Activated T-cell treated with anti-CD3 and anti-CD28 coated beads, Interleukin-2, amount 50 U/mL, for 4 hours (primary cell): ENCODE data around the gene LIPH. TPM values are rescaled to one million over a fixed set of nuclear protein-coding genes. Genes with fewer than 3 reads are reported as not detected.
"Not testable (repeated sequence)": the region's sequence is repeated elsewhere in the genome, so short reads cannot be mapped to it uniquely, and the experiment has no call there.

ENCODE experiments used
- ATAC-seq, 2 donors: fragments of 200-7000 bp; cut with Tn5 transposase; one replicate each; pipeline ENCODE4 v1.10.0; 2021
- DNase-seq: peaks from one replicate; pipeline ENCODE4 v3.0.0-alpha.2; 2020
- H3K27me3 Mint-ChIP-seq: one replicate; pipeline ENCODE4 v1.8.0; 2021; ENCODE audit warnings: low read depth, mixed read lengths
- H3K36me3 Mint-ChIP-seq: one replicate; pipeline ENCODE4 v1.8.0; 2022; ENCODE audit warnings: mixed read lengths; ENCODE audit not compliant: insufficient read depth
- H3K4me1 Mint-ChIP-seq: one replicate; pipeline ENCODE4 v1.8.0; 2021; ENCODE audit warnings: low read depth, mixed read lengths
- H3K4me3 Mint-ChIP-seq: one replicate; pipeline ENCODE4 v1.8.0; 2021; ENCODE audit warnings: mild to moderate bottlenecking, moderate library complexity, mixed read lengths
- H3K9me3 Mint-ChIP-seq: one replicate; pipeline ENCODE4 v1.8.0; 2021; ENCODE audit warnings: mixed read lengths
- total RNA-seq, 3 donors: library from RNA; stranded (reverse); gene quantifications; one replicate each; pipeline ENCODE4 v1.2.1, GENCODE V29; 2021

LIPH gene
- total RNA-seq, 3 donors from 2014 or later, result 0.05 to 0.13 TPM; not detected in 1

DNA sequence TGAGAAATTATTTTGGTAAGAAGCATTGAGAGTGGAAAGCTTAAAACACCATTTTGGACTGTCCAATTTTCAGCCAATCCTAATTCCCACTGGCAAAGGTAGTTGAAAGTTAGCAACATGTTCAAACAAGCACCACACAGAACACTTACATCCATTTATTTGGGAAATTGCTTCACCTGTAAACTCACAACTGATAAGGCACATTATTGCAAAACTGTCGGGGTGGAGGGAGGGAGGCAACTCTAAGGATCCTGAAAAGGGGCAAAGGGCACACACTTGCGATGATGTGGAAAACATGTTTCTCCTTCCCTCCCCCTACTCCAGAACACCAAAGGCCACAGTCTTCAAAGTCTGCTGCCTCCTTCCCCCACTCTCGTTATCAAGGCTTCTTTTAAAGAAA is 62.9 kb downstream of the LIPH start:
- Mint-ChIP-seq H3K9me3 (no peaks in the 10 kb centered on the region), H3K36me3 (peaks cover 46% of the 10 kb centered on the region), H3K4me1 (peaks cover 3% of the 10 kb centered on the region), H3K4me3 (no peak overlapping the region), H3K27me3 (no peaks in the 10 kb centered on the region)
- DNase-seq, result no peak
- ATAC-seq, result no peak

DNA sequence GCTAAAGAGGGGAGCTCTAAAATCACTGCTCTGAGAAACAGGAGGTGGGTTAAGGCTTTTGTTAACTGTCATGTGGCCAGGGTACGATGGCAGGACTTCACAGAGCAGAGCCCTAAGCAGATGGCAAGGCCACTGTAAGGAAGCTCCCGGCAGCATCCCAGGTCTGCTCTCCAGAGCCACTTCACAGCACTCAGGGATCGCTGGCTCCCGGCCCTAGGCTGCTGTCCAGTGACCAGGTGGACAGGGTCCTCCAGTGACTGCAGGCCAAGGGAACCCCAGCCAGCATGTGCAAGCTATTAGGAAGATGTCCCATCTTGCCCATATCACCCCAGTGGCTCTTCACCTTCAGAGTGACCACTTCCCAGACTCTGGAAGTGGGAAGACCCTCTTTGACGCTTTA is 63.9 kb downstream of the LIPH start:
- H3K4me3 Mint-ChIP-seq, result no peak overlapping the region
- peaks cover 41% of the 10 kb centered on the region for H3K36me3 Mint-ChIP-seq
- H3K27me3 Mint-ChIP-seq, result no peaks in the 10 kb centered on the region
- DNase-seq, result no peak
- no peaks in the 10 kb centered on the region for H3K9me3 Mint-ChIP-seq
- ATAC-seq, result no peak
- H3K4me1 Mint-ChIP-seq, result peaks cover 3% of the 10 kb centered on the region

DNA sequence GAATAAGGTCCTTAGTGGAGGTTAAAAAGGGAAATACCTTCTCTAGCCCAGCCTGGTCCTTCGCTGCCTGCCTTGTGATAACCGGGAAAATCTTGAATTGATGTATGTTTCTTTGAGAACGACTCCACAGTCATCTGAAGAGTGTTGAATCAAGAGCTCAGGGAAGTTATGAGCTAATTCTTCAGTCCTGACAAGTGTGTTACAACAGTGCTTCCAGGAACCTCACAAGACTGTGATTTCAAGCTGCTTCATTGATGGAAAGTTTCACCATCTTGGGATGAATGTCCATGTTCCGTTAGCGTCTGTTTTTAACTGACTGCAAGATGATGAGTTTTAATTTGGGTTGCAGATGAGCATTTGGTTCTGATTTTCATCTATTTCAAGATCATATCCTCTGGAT is 66.0 kb downstream of the LIPH start:
- Mint-ChIP-seq H3K27me3 (no peaks in the 10 kb centered on the region), H3K36me3 (peaks cover 48% of the 10 kb centered on the region), H3K9me3 (no peaks in the 10 kb centered on the region), H3K4me1 (peaks cover 9% of the 10 kb centered on the region), H3K4me3 (no peak overlapping the region)
- DNase-seq, result no peak
- ATAC-seq, result no peak

DNA sequence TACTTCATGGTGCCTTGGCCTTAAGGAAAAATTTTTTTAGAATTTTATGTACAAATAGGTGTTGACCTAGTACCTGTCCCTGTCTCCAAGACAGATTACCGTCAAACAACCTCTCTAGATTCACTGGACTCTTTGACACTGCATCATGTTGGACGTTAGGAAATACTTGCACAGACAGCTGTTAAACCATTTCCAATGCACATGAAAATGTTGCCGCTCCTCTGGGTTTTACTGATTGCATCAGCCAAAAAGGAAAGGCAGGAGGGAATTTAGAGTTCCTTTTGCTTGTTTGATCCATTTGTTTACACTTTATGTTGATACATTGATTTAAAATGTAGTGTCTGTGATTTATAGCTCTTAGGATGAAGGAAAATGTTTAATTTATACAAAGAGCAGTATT is 68.1 kb downstream of the LIPH start:
- Mint-ChIP-seq H3K4me3 (no peak overlapping the region), H3K9me3 (no peaks in the 10 kb centered on the region), H3K36me3 (peaks cover 49% of the 10 kb centered on the region), H3K4me1 (peaks cover 9% of the 10 kb centered on the region), H3K27me3 (no peaks in the 10 kb centered on the region)
- ATAC-seq, result no peak
- DNase-seq, result no peak

DNA sequence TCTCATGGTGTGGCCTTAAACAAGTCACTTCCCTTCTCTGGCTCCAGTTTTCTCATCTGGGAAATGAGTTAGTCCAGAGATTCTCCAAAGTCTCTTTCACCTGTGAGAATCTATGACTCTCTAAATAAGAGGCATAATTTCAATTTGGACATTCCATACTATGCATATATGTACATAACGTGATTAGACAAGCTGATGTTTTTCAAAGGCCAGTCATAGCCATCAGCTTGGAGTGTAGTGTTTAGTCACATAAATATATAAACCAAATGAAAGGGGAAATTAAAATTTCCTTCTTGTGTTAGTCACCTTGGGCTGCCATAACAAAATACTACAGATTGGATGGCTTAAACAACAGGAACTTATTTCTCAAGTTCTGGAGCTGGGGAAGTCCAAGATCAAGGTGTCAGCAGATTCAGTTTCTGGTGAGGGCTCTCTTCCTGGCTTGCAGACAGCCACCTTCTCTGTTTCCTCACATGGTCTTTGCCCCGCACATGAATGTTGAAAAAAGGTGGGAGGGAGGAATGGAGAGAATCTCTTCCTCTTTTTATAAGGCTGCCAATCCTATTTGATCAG is 72.9 kb downstream of the LIPH start:
- no peaks in the 10 kb centered on the region for H3K9me3 Mint-ChIP-seq

DNA sequence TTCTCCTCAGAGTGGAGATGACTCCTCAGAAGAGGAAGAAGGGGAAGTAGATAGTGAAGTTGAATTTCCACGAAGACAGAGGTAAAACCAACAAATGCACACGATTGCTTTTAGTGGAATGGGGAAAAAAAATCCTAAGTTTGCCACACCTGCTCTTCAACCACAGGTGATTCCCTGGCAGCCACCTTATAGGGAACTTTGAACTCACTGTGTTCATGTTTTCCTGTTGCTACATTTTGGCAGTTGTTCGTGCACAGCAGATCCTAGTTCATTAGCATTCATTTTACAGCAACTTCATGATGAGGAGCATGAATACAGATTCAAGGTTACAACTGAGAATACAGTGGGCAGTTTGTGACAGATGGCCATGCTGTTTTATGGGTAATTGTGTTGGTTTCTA is 75.1 kb downstream of the LIPH start:
- H3K4me3 Mint-ChIP-seq, result no peak overlapping the region
- no peaks in the 10 kb centered on the region for H3K4me1 Mint-ChIP-seq
- H3K27me3 Mint-ChIP-seq, result no peaks in the 10 kb centered on the region
- DNase-seq, result no peak
- peaks cover 36% of the 10 kb centered on the region for H3K36me3 Mint-ChIP-seq
- no peak for ATAC-seq
- H3K9me3 Mint-ChIP-seq, result no peaks in the 10 kb centered on the region

More for the DNA sequence above, 72.9 kb downstream of the LIPH start:
- Mint-ChIP-seq H3K27me3 (no peaks in the 10 kb centered on the region), H3K4me3 (no peak overlapping the region), H3K4me1 (peaks cover 9% of the 10 kb centered on the region), H3K36me3 (peaks cover 38% of the 10 kb centered on the region)
- DNase-seq, result no peak
- ATAC-seq, result no peak

DNA sequence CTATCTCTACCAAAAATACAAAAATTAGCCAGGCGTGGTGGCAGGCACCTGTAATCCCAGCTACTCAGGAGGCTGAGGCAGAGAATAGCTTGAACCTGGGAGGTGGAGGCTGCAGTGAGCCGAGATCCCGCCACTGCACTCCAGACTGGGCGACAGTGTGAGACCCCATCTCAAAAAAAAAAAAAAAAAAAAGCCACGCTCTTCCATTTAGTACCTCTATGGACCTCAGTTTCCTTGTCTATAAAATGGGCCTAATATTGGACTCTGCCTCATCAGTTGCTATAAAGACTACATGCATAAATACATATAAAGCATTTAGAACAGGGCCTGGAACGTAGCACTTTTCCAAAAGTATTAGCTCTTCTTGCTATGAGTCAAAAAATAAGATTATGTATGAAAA is 77.5 kb downstream of the LIPH start:
- not testable (repeated sequence) for H3K27me3 Mint-ChIP-seq, H3K4me3 Mint-ChIP-seq, DNase-seq, ATAC-seq, H3K4me1 Mint-ChIP-seq, H3K9me3 Mint-ChIP-seq
- H3K36me3 Mint-ChIP-seq, result peaks cover 21% of the 10 kb centered on the region

DNA sequence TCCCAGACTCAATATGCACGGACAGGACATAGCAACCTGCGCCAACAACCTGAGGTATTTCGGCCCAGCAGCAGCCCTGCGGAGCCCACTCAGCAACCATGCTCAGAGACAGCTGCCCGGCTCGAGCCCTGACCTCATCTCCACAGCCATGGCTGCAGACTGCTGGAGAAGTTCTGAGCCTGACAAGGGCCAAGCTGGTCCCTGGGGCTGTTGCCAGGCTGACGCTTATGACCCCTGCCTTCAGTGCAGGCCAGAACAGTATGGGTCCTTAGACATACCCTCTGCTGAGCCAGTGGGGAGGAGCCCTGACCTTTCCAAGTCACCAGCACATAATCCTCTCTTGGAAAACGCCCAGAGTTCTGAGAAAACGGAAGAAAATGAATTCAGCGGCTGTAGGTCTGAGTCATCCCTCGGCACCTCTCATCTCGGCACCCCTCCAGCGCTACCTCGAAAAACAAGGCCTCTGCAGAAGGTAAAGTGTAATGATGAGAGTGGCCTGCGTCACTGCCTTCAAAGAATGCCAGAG is 79.0 kb downstream of the LIPH start:
- Mint-ChIP-seq H3K4me3 (no peak overlapping the region), H3K9me3 (no peaks in the 10 kb centered on the region), H3K4me1 (no peaks in the 10 kb centered on the region), H3K36me3 (peaks cover 19% of the 10 kb centered on the region), H3K27me3 (no peaks in the 10 kb centered on the region)
- DNase-seq (no peak), ATAC-seq (no peak)

DNA sequence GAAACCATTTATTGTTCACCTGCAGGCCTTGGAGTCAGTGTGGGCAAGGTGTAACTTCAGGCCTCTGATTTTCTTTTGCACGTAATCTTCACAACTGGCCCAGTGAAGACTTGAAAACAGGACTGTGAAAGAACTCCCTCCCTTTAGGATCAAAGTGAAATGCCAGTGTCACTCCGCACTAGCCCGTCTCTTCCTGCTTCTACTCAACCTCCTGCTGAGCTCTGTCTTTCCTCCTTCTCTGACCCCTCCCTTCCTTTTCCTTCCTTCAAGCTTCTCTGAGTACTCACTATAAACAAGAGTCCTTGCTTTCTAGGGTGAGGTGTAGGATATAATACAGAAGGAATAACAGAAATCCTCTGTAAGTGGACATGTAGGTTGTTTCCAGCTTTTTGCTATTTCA is 82.1 kb downstream of the LIPH start:
- Mint-ChIP-seq H3K36me3 (peaks cover 16% of the 10 kb centered on the region), H3K9me3 (no peaks in the 10 kb centered on the region), H3K4me1 (no peaks in the 10 kb centered on the region), H3K4me3 (no peak overlapping the region), H3K27me3 (no peaks in the 10 kb centered on the region)
- ATAC-seq, result no peak
- DNase-seq, result no peak

DNA sequence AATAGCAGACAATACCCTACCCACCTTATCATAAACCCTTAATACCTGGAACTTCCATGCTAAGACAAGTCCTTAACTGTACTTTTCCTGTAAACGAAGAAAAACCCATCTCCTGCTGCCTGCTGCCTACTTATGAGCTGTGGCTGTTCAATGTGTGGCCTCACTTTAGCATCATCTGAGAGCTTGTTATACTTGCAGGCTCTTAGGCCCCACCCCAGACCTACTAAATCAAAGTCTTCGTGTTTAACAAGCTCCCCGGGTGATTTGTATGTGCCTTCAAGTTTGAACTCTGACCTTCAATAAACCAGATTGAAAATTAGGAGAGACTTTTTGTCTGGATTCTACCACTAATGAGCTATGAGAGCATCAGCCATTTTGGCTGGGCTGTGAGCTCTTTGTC is 82.8 kb downstream of the LIPH start:
- Mint-ChIP-seq H3K4me3 (no peak overlapping the region), H3K36me3 (peaks cover 13% of the 10 kb centered on the region), H3K4me1 (no peaks in the 10 kb centered on the region), H3K27me3 (no peaks in the 10 kb centered on the region), H3K9me3 (no peaks in the 10 kb centered on the region)
- DNase-seq, result no peak
- no peak for ATAC-seq

DNA sequence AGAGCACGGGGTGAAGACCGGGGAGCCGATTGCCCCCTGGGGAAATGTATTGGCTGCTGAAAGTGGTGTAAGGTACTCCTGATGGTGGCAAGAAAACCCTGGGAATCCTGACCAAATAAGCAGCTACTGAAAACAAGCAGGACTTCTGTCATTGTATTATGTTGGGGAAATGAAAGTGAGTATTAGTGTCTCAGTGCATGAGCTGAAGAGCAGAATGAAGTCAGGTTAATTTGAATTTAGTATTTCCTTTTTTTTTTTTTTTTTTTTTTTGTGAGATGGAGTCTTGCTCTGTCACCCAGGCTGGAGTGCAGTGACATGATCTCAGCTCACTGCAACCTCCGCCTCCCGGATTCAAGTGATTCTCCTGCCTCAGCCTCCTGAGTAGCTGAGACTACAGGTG is 86.3 kb downstream of the LIPH start:
- H3K36me3 Mint-ChIP-seq, H3K9me3 Mint-ChIP-seq, ATAC-seq, DNase-seq, H3K4me1 Mint-ChIP-seq, H3K4me3 Mint-ChIP-seq, H3K27me3 Mint-ChIP-seq: not testable (repeated sequence)

DNA sequence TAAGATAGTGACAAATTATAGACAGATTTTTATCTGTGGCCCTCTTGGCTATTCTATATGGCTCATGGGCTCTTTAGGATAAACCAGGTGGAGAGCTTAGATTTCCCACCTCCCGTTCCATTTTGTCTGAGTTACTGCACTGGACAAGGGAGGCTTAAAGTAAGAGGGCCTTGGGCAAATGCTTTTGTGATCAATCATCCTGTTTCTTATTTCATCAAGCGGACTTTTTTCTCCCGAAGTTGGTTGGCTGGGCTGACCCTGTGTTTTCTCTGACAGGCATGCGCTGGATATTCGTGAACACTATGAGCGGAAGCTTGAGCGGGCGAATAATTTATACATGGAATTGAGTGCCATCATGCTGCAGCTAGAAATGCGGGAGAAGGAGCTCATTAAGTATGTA is 86.9 kb downstream of the LIPH start:
- Mint-ChIP-seq H3K4me1 (no peaks in the 10 kb centered on the region), H3K36me3 (peaks cover 4% of the 10 kb centered on the region), H3K4me3 (no peak overlapping the region), H3K9me3 (no peaks in the 10 kb centered on the region), H3K27me3 (no peaks in the 10 kb centered on the region)
- ATAC-seq, result no peak
- DNase-seq, result no peak

DNA sequence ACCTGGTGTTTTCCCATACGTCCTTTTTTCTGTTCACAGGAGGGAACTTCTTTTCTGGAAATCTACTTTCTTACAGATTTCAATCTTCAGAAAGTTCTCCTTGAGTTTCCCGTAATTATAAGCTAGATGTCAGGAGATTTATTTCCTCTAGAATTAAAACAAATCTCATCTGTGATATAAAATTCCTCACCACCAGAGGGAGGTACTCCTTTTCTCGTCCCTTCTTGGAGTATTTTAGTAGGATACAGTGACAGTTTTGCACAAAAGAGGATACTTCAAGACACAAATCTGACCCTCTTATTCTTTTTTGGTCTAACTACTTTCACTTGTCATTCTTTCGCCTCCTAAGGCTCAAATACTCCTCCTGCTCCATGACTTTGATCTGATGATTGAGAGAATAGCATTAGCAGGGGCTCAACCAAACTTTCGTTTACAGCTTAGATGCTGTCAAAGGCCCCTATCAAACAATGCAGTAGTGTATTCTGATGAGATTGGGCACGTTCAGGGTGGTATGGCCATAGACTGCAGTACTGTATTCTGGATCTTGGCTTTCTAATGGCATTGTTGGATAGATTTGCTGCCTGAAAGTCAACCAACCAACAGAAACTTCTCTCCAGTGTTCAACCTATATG is 91.6 kb downstream of the LIPH start:
- no peak for ATAC-seq
- no peaks in the 10 kb centered on the region for H3K9me3 Mint-ChIP-seq

DNA sequence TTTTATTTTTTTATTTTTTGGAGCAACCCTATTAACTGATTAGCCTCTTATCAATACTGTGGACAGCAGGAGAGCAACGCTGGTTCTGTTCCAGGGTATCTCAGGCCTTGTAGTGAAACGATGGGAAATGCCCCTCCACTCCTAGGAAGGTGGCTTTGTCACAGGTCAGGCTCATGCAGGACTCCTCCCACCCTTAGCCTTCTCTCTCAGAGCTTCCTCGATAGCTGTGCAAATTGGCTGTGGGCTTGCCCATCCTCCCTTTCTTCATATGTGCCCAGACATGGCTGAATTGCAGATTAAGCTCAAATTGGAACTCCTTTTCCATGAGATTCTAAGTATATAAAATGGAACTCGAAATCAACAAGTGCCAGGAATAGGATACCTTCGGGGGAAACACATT is 92.1 kb downstream of the LIPH start:
- ATAC-seq (no peak), DNase-seq (no peak)
- H3K36me3 Mint-ChIP-seq, result no peaks in the 10 kb centered on the region
- H3K4me1 Mint-ChIP-seq, result no peaks in the 10 kb centered on the region
- no peaks in the 10 kb centered on the region for H3K9me3 Mint-ChIP-seq
- H3K4me3 Mint-ChIP-seq, result no peak overlapping the region
- H3K27me3 Mint-ChIP-seq, result no peaks in the 10 kb centered on the region

More for the DNA sequence above, 91.6 kb downstream of the LIPH start:
- H3K4me1 Mint-ChIP-seq, result no peaks in the 10 kb centered on the region
- H3K4me3 Mint-ChIP-seq, result no peak overlapping the region
- DNase-seq, result no peak
- H3K36me3 Mint-ChIP-seq, result no peaks in the 10 kb centered on the region
- H3K27me3 Mint-ChIP-seq, result no peaks in the 10 kb centered on the region

DNA sequence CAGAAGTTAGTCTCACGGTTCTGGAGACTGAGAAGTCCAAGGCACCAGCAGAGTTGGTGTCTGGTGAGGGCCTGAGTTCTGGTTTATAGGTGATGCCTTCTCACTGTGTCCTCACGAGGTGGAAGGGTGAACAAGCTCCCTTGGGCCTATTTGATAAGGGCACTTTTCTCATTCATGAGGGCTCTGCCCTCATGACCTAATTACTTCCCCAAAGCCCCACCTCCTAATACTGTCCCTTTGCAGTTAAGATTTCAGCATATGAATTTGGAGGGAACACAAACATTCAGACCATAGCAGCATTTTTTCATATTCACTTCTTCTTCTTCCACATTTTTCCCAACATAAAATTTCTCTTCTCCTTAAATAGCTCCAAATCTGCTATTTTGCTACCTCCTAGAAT is 95.0 kb downstream of the LIPH start:
- Mint-ChIP-seq H3K36me3 (no peaks in the 10 kb centered on the region), H3K4me1 (no peaks in the 10 kb centered on the region), H3K9me3 (no peaks in the 10 kb centered on the region), H3K27me3 (no peaks in the 10 kb centered on the region), H3K4me3 (no peak overlapping the region)
- ATAC-seq, result no peak
- DNase-seq, result no peak
